ENCODE results near the gene HNRNPA1. TPM values are rescaled to one million over a fixed set of nuclear protein-coding genes. Genes with fewer than 3 reads are reported as not detected.

HNRNPA1 gene
- total RNA-seq (2014; rRNA removed; shearing (Covaris generic)), result 908 and 1,020 TPM in 2 replicates

DNA sequence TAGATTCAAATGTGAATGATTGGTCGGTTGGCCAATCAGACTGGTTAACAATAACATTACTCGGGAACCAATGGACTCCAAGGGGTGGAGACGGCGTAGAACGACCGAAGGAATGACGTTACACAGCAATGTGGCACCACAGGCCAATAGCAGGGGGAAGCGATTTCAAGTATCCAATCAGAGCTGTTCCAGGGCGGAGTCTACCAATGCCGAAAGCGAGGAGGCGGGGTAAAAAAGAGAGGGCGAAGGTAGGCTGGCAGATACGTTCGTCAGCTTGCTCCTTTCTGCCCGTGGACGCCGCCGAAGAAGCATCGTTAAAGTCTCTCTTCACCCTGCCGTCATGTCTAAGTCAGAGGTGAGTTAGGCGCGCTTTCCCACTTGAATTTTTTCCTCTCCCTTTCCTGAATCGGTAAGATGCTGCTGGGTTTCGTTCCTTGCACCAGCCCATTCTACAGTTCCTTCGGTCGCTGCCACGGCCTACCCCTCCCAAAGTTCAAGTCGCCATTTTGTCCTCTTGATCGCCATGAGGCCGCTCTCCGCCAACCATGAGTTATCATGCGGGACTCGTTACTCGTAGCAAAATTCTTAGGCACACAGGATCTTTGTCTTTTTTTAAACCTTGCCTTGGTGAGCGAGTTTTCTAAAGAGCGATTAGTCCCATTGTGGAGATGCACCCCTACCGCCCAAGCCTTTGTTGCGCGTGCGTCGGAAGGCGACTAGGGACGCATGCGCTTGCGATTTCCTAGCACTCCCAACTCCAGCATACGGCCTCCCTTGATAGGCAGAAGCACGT lies at the start of gene HNRNPA1:
Gene HNRNPA1 (plus strand): TSS at position 259 of the 793 bp plus-strand sequence. CDS start 82 bp downstream, at position 341.

DNA sequence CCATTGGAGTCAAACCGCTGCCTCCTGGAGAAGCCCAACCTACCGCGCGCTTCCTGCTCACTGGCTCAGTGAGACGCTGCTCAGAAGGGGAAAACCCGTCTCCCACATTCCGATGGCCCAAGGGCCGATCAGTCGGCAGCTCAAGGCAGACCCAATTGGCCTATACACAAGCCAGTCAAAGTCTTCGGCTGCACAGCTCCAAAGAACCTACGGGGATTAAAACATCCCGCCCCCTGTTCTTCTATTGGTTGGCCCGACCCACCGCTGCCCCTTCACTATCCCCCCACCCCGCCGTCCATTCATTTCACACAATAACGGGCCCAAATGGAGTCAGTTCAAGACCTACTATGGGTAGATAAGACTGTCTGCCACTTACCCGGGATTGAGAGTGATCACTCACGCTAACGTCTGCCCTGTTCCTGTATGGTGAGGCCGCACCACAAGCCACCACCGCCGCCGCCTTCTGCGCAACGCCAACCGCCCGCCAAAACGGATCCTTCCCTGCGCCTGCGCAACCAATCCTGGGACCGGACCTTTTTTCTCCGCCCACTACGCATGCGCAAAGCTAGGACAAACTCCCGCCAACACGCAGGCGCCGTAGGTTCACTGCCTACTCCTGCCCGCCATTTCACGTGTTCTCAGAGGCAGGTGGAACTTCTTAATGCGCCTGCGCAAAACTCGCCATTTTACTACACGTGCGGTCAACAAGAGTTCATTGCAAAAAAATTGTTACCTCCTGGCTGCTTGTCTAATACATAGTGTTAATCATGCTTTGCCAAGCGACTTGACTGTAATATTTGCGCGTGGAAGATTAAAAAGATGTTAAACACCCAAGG lies 676 bp upstream of the HNRNPA1 start, which contains the start of gene CBX5:
Gene CBX5 (minus strand): TSS at position 491 of the 836 bp plus-strand sequence. CDS start 22,472 bp downstream, outside the sequence.

DNA sequence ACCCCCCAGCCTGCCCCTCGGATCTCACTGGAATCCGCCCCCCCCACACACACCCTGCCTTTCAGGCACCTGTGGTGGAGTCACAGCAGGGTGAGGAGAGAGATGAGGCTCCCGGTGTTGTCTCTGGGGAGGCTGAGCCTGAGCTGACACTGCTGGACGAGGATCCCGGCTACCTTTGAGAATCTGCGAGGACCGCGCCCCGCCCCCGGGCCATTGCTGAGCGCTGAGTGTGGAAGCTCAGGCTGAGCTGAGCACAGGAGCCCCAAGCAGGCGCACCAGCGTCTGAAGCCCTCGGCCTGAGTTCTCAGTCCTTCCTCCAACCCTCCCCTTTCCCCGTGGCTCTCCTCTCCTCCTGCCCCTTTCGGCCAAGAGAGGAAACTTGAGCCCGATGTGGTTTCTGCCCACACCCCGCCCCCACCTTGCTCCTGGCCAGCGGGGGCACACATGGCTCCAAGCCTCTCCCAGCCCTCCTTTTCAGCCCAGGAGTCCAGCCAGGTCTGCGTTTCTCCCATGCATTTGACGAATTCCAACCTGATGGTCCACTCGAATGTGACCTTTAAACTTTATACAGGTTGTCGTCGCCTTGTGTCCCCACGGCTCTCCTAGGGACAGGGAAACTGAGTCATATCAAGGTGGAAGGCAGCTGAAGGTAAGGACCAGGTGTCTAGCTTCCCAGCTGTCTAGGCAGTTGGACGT lies 20.4 kb downstream of the HNRNPA1 start, which contains the start of gene NFE2:
Gene NFE2 (minus strand): TSS at position 284 of the 696 bp plus-strand sequence. CDS start 5,767 bp downstream, outside the sequence.

DNA sequence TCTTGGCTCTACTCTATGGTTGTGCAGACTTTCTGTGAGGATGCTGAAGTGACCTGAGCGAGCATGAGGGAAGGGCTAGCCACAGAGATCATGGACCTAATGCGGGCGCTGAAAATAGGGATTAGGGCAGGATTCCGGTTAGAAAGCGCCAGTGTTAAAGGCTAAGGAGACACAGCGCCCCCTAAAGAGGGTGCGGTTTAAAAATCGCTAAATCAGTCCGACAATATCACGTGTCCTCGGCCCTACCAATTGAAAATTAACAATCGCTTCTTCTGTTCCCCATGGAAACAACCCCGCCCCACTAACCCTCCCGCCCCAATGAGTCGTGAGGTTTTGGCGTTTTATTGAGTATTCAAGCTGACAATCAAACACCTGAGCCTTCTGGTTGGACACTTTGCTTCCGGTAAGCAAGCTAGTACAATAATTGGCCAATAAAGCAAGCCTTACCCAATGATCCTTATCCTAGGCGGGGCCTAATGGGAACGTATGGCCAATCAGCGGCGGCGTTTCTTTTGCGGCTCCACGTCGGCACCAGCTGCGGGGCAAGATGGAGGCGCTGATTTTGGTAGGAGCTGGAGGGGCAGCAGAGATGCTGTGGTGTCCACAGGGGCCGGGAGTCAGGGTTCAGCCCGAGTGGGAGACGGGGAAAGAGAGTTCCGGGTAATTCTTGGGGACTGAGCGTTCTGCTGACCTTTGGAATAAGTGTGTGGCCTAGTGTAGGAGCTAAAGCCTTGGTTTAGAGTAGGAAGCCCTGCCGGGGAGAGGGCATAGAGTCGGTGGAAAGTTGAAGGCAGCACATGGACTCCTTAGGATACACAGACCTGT lies 44.3 kb downstream of the HNRNPA1 start, which contains the start of gene COPZ1:
Gene COPZ1 (plus strand): TSS at position 515 of the 825 bp plus-strand sequence. CDS start 33 bp downstream, at position 548.

Small RNA genes within 50 kb of the gene (small RNA-seq; reads per million reads assigned to genes)
- not detected for gene RN7SL390P
- gene RNU6-950P, result not detected

Other genes with a start within 250 kb of the HNRNPA1 start
- gene HOXC5, start 247.7 kb upstream of the HNRNPA1 start, total RNA-seq (2014; rRNA removed; shearing (Covaris generic)), result 0.19 and 0.58 TPM in 2 replicates
- gene HOXC4, start 226.9 kb upstream of the HNRNPA1 start, total RNA-seq (2014; rRNA removed; shearing (Covaris generic)), result 2.3 and 4.3 TPM in 2 replicates
- 85.1 and 86.0 TPM in 2 replicates for gene SMUG1, start 91.7 kb upstream of the HNRNPA1 start, total RNA-seq (2014; rRNA removed; shearing (Covaris generic))
- gene CBX5, start 604 bp upstream of the HNRNPA1 start, total RNA-seq (2014; rRNA removed; shearing (Covaris generic)), result 41.9 and 47.0 TPM in 2 replicates
- 1.8 and 2.5 TPM in 2 replicates for gene NFE2, start 20.3 kb downstream of the HNRNPA1 start, total RNA-seq (2014; rRNA removed; shearing (Covaris generic))
- gene COPZ1, start 44.4 kb downstream of the HNRNPA1 start, total RNA-seq (2014; rRNA removed; shearing (Covaris generic)), result 139 and 160 TPM in 2 replicates
- gene GPR84, start 83.8 kb downstream of the HNRNPA1 start, total RNA-seq (2014; rRNA removed; shearing (Covaris generic)), result 0.16 TPM in 1 of 2 replicates, not detected in the other
- 7.3 and 8.1 TPM in 2 replicates for gene ZNF385A, start 104.0 kb downstream of the HNRNPA1 start, total RNA-seq (2014; rRNA removed; shearing (Covaris generic))
- gene ITGA5, start 138.5 kb downstream of the HNRNPA1 start, total RNA-seq (2014; rRNA removed; shearing (Covaris generic)), result 93.5 and 94.4 TPM in 2 replicates
- 115 and 161 TPM in 2 replicates for gene GTSF1, start 192.9 kb downstream of the HNRNPA1 start, total RNA-seq (2014; rRNA removed; shearing (Covaris generic))
- not detected in 2 replicates for gene NCKAP1L, start 217.0 kb downstream of the HNRNPA1 start, total RNA-seq (2014; rRNA removed; shearing (Covaris generic))

Data from A375 (cell line).